A673 (cell line): Measurements from ENCODE around the gene ACP2.

Source experiments
- EZH2 ChIP-seq: fragments of 200-600 bp; sonication (generic); IDR thresholded peaks from 2 replicates; pipeline ENCODE4 v1.6.1; 2017; ENCODE audit warnings: borderline replicate concordance, low read depth, mild to moderate bottlenecking, mixed read lengths, antibody characterized with exemption, low read length; ENCODE audit not compliant: poor library complexity, severe bottlenecking
- TF ChIP-seq, protein P1 (sequence below): fragments of 300-800, 200-600 bp; sonication (generic); conservative IDR thresholded peaks from 2 replicates; pipeline ENCODE4 v1.5.1; 2017; ENCODE audit warnings: low read depth, mild to moderate bottlenecking, antibody characterized with exemption, low read length, moderate library complexity, mixed read lengths

DNA sequence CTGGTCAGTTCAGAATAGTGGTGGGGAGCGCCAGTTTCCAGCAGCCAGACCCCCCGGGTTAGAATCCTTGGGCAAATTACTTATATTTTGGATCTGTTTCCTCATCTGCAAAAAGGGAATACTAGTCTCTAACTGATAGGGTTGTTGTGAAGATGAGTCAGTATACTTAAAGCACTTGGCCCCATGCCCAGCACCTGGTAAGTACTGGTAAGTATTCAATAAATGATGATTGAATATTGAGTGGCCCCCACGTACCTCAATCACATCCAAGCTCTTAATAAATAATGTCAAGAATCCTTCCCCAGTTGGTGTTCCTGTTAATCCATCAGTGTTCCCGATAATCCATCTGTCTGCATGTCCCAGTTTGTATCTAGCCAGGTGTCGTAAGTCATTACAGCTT is 12.1 kb downstream of the ACP2 start:
- TF ChIP-seq, protein P1, sequence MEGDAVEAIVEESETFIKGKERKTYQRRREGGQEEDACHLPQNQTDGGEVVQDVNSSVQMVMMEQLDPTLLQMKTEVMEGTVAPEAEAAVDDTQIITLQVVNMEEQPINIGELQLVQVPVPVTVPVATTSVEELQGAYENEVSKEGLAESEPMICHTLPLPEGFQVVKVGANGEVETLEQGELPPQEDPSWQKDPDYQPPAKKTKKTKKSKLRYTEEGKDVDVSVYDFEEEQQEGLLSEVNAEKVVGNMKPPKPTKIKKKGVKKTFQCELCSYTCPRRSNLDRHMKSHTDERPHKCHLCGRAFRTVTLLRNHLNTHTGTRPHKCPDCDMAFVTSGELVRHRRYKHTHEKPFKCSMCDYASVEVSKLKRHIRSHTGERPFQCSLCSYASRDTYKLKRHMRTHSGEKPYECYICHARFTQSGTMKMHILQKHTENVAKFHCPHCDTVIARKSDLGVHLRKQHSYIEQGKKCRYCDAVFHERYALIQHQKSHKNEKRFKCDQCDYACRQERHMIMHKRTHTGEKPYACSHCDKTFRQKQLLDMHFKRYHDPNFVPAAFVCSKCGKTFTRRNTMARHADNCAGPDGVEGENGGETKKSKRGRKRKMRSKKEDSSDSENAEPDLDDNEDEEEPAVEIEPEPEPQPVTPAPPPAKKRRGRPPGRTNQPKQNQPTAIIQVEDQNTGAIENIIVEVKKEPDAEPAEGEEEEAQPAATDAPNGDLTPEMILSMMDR: no peak
- TF ChIP-seq EZH2: no peak
